ENCODE measurements around the gene RPS16.

The RPS16 gene

GRCh38 chr19:39417463-39418181, 18.1 kb downstream of the RPS16 start:
- DNase-seq: no peak

DNA sequence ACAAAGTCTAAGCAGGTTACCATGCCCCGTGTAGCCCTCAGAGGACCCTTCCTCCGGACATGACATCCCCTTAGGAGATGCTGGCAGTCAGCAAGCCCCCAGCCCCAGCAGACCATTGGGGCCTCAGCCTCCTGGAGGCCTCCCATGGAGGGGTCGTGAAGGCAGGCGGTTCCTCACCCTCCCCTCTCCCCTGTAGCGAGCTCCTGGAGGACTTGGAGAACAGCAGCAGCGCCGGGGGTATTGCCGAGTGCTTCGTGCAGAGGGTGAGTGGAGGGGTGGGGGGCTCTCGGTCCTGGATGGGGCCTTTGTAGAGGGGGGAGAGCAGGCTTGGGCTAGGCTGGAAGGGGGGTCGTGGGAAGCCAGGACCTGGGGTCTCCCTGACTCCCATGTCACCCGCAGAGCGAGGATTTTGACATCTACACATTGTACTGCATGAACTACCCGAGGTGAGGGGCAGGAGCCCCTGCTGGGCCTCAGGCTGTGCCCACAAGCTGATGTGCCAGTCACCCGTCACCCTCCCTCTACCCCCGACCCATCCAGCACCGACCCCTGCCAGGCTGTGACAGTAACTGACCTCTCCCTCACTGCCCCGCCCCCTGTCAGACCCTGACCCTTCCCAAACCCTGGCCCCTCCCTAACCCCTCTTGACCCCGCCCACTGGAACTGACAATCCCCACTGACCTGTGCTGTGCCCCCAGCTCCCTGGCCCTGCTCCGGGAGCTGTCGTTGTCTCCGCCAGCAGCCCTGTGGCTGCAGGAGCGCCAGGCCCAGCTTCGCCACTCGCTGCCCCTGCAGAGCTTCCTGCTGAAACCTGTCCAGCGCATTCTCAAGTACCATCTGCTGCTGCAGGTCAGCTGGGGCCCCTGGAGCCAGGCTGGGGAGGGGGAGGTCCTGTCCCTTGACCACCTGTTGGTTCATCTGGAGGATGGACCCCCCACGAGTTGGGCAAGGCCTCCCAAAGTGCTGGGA, 19.3 kb downstream of the RPS16 start:
- DNase-seq: peak; percentile 57

DNA sequence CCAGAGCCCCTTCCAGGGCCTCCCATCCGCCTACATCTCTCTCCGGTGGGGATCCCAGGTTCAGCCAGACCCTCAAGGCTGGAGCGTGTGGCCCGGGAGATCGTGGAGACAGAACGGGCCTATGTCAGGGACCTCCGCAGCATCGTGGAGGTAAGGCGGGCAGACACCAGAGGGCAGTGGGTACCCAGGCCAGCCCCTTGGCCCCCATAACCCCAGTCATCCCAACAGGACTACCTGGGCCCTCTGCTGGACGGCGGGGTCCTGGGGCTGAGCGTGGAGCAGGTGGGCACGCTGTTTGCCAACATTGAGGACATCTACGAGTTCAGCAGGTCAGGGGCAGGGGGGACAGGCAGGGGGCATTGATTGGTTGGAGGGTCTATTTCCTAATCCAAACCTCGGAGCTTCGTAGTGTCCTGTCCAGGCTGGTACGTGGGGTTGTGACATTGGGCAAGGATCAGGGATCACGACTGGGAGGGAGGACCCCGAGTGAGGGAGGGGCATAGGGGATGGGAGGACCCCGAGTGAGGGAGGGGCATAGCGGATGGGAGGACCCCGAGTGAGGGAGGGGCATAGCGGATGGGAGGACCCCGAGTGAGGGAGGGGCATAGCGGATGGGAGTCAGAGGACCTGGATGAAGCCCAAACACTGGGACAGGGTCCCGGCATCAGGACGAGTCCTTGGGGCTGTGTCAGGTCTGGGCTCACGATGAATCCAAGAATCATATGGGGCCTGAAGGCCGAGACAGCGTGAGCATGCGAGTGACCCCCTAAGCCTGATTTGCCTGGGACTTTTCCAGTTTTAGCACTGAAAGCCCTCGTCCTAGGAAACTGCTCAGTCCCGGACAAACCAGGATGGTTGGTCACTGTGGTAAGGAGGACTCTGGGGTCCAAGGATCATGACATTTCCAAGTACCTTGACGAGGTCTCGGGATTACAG, 20.4 kb downstream of the RPS16 start:
- DNase-seq: no peak

DNA sequence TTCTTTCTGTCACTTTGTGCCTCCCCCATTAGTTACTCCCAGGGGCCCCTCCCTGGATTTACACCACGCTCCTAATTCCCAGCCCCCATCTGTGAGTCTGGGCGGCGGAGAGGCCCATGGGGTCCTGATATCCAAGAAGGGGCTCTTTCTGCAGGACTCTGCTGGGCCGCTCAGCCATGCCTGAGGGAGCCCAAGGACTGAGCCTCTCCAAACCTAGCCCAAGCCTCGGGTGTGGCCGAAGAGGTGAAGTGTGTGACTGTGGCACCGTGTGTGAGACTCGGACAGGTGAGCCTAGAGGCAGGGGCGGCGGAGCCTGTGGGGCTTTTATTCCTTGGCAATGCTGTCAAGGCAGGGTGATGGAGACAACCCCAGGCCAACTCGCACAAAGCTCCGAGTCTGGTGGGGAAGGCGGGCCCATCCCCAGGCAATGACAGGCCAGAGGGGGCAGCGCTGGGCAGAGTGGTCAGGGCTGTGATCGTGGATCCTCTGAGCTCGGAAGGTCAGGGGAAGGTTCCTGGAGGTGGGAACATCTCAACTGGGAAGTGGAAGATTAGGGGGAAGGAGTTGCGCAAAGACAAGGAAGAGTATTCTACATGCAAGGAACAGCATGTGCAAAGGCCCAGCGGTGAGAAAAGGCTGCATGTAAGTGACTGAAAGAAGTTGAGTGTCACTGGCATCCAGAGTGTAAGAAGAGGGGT, 21.7 kb downstream of the RPS16 start:
- no peak for DNase-seq

- DNase-seq: peak; percentile 57
Measured at GRCh38 chr19:39413272-39413910, 22.4 kb downstream of the RPS16 start.

DNA sequence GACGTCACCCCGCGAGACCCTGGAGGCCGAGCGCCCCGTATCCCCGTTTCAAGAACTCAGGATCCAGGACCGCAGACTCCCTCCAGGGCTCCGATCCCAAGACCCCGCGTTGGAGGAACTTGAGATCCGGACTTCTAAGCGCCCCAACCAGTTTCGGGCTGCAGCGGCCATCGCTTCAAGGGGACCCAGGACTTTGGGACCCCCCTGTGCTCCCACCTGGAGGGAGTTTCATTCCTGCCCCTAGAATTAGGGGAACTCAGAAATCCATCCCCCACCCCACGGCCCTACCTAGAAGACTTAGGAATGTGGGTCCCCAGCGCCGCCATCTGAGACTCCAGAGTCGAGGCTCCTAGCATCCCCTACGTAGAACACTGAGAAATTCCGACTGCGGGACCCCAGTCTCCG, 22.9 kb downstream of the RPS16 start:
- DNase-seq: peak; percentile 60

DNA sequence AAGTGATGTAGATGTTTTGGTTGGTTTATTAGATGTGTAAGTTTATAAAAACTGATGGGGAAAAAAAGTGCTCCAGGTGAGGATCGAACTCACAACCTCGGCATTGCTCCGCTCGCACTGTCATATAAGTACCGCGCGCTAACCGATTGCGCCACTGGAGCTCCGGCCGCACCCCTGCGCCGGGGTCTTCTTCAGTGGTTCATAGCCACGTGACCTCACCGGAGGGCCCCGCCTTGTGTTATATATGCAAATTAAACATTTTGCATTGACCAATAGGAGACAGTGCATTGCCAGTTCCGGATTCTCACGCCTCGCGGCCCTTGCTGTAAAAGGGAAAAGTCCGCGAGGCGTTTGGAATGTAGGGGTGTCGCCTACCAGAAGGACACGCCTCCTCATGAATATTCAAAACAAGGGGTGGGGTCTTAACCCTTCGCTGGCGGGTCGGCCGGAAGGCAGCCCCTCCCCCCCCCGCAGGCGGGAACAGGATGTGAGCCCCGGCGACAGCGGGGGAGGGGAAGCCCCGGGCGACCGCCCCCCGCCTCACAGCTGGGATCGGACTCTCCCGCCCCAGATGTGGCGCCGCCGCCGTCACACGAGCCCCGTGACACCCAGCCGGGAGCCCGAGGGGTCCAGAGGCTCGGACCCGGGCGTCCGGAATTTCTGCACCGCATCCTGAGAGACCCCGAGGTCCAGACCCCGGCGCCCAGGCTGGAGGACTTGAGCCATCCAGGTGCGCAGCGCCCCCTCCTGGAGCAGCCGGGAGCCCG, 23.5 kb downstream of the RPS16 start, which contains the start of gene PLEKHG2:
Gene PLEKHG2 (plus strand): TSS at position 570 of the 767 bp plus-strand sequence. CDS start 1,418 bp downstream, outside the sequence.
- DNase-seq: peak; percentile 100

- peak; percentile 98 for DNase-seq
Measured at GRCh38 chr19:39411832-39412099, 24.0 kb downstream of the RPS16 start.

DNA sequence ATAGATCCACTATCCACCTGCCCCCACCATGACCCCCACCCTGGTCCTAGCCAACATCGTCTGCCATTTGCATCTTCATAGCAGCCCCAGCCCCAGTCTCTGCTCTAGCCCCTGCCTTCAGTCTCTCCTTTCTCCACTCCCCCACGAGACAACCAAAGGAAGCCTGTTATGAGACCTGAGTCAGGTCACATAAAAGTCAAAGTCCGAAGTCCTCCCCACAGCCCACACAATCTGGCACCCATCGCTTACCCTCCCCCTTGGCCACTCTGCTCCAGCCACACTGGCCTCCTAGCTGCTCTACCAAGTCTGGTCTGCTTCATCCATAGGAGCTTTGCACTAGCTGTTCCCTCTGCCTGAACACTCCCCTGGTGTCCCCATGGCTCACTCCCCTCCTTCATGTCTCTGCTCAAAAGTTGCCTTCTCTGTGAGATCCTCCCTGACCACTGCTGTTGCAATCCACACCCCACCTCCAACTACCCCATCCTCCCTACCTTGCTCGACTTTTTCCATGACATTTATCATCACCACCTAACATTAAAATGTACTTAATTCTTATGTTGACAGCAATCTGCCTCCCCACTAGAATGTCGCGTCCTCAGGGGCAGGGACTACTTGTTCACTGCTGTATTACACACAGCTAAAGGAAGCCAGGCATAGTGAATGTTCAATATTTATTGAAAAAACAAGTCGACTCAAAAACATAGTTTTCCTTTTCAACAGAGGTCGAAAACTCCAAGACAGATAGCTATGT, 24.5 kb downstream of the RPS16 start:
- peak; percentile 76 for DNase-seq

DNA sequence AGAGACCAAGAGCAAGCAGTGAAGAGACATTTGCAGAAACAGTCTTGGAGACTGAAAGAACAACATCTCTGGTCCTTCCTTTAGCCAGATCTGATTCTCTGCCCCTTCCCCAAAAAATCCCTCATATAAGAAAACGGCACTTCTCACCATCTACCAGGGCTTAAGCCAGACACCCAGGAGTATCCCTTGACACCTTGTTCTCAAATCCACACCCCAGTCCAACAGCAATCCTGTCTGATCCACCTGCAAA, 25.0 kb downstream of the RPS16 start:
- DNase-seq: no peak

- DNase-seq: peak; percentile 85
Measured at GRCh38 chr19:39410017-39410830, 25.5 kb downstream of the RPS16 start.

DNA sequence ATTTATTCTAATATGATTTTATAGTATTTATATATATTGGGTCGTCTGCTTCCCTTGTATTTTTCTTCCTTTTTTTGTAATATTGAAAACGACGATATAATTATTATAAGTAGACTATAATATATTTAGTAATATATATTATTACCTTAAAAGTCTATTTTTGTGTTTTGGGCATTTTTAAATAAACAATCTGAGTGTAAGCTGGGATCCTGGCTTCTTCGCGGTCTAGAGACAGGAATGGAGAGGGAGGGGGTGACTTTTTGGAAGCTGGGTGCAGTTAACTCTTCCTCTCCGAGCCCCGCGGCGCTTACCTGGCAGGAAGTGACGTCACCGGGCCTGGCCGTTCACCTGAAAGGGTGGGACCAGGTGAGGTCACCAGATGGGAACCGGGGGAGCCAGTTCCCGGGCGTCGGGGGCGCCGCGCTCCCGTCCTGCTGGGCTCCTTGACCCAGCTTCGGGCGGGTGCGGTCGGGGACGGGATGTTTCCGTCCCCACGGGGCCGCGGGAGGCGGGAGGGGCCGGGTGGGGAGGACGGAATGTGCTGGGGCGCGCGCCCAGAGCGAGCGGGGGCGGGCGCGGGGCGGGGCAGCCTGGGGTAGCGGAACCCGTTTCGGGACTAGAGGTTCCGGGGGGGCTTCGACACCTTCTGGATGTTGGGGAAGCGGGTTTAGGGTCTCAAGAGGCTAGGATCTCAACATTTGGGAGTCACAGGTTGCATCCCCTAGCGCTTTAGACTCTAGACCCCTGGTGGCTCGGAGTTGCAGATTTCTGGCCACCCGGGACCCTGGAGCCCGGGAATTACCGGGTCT, 26.3 kb downstream of the RPS16 start:
- DNase-seq: peak; percentile 99

GRCh38 chr19:39408392-39409207, 27.1 kb downstream of the RPS16 start:
- peak; percentile 70 for DNase-seq

DNA sequence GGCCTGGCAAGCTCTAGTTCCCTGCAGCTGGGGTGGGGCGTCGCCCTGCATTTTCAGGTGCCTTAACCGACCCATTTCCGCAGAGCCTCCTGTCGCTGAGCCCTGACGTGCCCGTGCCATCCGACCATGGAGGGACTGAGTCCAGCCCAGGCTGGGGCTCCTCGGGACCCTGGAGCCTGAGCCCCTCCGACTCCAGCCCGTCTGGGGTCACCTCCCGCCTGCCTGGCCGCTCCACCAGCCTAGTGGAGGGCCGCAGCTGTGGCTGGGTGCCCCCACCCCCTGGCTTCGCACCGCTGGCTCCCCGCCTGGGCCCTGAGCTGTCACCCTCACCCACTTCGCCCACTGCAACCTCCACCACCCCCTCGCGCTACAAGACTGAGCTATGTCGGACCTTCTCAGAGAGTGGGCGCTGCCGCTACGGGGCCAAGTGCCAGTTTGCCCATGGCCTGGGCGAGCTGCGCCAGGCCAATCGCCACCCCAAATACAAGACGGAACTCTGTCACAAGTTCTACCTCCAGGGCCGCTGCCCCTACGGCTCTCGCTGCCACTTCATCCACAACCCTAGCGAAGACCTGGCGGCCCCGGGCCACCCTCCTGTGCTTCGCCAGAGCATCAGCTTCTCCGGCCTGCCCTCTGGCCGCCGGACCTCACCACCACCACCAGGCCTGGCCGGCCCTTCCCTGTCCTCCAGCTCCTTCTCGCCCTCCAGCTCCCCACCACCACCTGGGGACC, 27.9 kb downstream of the RPS16 start:
- peak; percentile 82 for DNase-seq

GRCh38 chr19:39407410-39407659, 28.4 kb downstream of the RPS16 start:
- no peak for DNase-seq

DNA sequence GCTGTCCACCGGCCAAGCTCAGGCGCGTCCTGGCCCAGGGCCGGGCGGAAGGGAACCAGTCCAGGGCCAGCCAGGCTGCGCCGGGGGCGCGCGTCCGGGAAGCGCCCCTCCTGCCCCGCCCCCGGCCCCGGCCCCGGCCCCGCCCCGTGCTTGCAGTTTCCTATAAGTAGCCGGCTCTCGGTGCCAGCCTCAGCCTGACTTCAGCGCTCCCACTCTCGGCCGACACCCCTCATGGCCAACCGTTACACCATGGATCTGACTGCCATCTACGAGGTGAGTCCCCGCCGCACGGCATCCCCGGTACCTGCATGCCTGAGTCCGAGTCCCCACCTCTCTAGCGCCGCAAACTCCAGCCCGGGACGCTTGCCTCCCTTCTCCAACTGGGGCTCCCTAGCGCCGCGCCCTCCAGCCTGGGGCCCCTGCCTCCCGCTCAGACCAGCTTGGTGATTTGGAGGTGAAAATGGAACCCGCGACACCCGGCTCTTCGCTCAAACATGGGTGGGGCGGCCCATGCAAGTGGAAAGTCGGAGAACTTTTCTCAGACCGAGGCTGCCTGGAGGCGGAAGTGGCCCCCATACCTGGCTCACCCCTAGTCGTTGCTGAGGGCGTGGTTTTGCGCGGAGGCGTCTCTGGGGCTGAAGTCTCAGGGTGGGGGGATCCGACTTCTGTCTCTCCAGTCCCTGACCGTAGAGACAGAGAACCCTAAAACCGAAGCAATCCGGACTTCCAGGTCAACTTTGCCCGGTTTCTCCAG, 28.9 kb downstream of the RPS16 start, which contains the start of gene ZFP36:
Gene ZFP36 (plus strand): TSS at position 192 of the 754 bp plus-strand sequence. CDS start 58 bp downstream, at position 250.
- DNase-seq: peak; percentile 94

Measured in DMS53 (cell line).